ENCODE measurements around the gene LYZL4.

Gene LYZL4

DNA sequence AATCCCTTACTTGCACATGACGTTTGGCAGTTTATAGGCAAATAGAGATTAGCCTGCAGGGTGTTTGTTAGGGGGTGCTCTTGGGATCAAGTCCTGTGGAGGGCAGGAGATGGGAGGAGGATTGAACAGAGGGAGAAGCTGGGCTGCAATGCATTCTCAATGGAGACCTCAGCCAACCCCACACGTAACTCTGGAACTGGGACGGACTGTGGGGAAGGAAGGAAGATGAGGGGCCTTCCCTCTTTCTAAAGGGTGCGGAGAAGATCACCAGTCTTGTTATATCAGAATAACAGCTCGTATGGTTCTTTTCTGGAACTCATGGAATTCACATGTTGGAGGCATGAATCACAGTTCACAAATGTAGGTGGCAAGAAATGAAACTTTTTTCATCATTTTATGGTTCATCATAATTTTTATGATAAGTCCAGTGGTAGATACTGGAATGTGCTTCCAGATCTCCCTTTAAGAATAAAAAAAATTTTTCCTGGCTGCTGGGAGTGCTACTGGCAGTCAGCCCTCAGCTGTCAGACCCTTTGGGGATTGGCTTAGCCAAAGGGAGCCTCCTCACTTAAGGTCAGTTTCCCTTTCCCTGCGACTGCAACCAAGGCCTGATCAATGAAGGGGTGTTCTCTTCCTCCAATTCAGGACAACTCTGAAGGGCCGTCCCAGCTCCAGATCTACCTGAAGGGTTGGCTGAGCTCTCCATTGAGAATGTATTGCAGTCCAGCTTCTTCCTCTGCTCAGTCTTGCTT, 20.5 kb upstream of the LYZL4 start:
- no peak for DNase-seq (ENCODE audit: low read depth)
- TF ChIP-seq, protein P1, sequence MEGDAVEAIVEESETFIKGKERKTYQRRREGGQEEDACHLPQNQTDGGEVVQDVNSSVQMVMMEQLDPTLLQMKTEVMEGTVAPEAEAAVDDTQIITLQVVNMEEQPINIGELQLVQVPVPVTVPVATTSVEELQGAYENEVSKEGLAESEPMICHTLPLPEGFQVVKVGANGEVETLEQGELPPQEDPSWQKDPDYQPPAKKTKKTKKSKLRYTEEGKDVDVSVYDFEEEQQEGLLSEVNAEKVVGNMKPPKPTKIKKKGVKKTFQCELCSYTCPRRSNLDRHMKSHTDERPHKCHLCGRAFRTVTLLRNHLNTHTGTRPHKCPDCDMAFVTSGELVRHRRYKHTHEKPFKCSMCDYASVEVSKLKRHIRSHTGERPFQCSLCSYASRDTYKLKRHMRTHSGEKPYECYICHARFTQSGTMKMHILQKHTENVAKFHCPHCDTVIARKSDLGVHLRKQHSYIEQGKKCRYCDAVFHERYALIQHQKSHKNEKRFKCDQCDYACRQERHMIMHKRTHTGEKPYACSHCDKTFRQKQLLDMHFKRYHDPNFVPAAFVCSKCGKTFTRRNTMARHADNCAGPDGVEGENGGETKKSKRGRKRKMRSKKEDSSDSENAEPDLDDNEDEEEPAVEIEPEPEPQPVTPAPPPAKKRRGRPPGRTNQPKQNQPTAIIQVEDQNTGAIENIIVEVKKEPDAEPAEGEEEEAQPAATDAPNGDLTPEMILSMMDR (conservative IDR thresholded peaks at IDR 0.05; ENCODE audit: control insufficient read depth, insufficient read depth, low read depth, low read length): no peak
- no peak overlapping the region for H3K4me3 ChIP-seq (ENCODE audit: control insufficient read depth, low read depth, low read length)

DNA sequence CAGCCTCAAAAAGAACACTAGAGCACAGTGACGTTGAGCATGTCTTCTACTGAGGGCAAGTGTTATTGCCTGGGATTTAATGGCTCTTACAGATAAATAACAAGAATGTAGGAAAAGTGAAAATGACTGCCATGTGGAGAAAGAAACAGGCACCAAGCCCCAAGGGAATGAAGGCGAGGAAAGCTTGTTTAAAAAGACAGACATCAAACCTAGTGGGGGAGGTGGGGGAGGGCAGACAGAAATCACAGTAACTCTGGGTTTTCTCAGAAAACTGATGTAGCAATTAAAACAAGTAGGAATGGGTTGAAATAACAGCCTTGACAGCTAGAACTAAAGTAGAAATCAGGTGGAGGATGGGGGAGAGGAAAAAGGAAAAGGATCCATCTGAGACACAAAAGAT, 18.4 kb upstream of the LYZL4 start:
- no peak overlapping the region for H3K4me3 ChIP-seq (ENCODE audit: control insufficient read depth, low read depth, low read length)
- TF ChIP-seq, protein P1 (conservative IDR thresholded peaks at IDR 0.05; ENCODE audit: control insufficient read depth, insufficient read depth, low read depth, low read length): no peak
- DNase-seq (ENCODE audit: low read depth): no peak

DNA sequence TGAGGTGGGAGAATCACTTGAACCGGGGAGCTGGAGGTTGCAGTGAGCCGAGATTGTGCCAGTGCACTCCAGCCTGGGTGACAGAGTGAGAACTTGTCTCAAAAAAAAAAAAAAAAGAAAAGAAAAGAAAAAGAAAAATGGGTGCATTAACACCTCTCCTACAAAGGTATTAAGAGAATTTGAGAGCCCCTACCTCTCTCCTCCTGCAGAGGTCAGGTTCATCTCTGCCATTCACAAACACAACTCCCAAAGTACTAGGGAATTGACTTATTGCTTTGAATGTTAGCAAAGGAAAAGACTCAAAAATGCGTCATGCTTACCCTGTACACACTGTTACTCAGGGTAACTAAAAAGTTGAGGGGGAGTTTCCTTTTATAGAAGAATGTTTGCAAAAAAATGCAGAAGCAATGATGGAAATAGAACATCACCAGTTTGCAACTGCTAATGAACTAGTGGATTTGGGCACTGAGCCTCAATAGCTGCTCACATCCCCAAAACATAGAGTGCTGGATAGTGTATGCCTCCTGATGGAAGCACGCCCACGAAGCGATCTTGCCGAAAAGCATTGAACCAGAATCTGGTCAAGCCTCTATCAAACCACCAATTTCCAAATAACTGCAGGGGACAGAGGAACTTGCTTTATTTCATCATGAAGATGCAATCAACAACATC, 15.5 kb upstream of the LYZL4 start:
- TF ChIP-seq, protein P1 (conservative IDR thresholded peaks at IDR 0.05; ENCODE audit: control insufficient read depth, insufficient read depth, low read depth, low read length): no peak
- no peak for DNase-seq (ENCODE audit: low read depth)
- no peak overlapping the region for H3K4me3 ChIP-seq (ENCODE audit: control insufficient read depth, low read depth, low read length)

DNA sequence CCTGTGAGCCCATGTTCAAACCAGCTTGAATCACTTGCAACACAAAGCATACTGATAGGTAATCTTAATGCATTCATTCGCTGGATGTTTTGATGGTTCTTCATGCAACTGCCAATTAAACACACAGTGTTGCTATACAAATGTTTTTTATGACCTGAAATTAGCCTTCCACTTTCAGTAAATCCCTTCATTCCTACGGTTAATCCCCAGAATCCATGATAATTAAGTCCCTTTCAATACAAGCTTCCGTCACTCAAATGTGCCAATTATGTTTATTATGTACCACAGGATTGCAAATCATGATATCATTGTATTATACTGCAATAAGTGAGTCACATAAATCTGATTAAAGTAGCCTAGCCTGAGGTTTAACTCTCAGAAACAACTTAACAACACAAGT, 14.5 kb upstream of the LYZL4 start:
- H3K4me3 ChIP-seq (ENCODE audit: control insufficient read depth, low read depth, low read length): no peak overlapping the region
- TF ChIP-seq, protein P1 (conservative IDR thresholded peaks at IDR 0.05; ENCODE audit: control insufficient read depth, insufficient read depth, low read depth, low read length): no peak
- no peak for DNase-seq (ENCODE audit: low read depth)

DNA sequence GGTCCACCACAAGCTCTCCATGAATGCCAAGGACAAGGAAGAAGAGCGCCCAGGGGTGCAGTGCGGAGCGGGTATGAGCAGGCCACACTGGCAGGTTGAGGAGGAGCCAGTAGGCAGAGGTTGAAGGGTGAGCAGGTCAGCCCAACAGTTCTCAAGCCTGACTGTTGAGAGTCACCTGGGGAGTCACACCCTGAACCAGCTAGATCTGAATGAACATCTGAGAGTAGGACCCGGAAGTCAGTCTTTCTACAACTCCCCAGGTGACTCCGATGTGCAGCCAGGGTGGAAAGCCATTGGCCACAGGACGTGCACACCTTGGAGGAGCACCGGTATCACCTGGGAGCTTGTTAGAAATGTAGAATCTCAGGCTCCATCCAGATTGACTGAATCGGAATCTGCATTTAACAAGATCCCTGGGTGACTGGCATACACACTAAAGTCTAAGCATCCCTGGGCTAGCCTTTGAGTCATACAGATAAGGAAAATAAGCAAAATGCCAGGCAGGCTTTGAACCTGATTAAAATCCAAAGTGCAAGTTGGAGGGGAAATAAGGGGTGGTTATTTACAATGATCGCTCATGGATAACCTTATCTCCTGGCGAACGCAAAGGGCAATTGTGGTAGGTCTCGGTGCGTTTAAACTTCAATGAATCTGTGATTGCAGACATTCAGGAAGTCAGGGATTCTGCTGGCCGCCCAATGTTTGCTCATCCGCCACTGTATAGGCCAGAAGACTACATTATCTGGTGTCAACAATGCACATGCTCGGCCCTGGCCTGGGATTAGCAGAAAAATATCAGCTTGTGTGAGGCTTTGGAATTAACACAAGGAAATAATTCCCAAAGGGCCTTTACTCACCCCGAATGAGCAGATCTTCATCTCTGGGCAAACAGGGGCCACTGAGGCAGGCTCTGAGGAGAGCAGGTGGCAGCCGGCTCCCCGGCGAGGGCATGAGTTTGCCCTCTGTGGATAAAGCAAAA, 11.7 kb upstream of the LYZL4 start:
- TF ChIP-seq, protein P1 (conservative IDR thresholded peaks at IDR 0.05; ENCODE audit: control insufficient read depth, insufficient read depth, low read depth, low read length): no peak
- H3K4me3 ChIP-seq (ENCODE audit: control insufficient read depth, low read depth, low read length): no peak overlapping the region
- DNase-seq (ENCODE audit: low read depth): no peak

DNA sequence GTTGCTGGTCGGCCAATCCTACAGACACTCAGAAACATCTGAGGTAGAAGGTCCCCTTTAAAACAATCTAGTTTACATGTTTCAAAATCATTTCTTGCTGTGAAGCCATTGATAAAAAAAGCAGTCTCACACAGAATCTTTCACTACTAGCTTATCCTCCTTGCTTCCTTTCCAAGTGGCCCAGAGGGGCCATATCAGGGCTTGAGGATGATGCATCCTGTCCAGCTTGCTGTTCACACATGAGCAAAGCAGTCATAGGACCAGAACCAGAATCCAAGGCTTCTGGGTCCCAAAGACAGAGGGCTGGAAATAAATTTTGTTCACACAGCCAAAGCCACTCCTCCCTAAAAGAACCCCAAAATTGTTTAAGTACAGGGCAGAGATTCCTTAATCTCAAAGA, 9.2 kb upstream of the LYZL4 start:
- TF ChIP-seq, protein P1 (conservative IDR thresholded peaks at IDR 0.05; ENCODE audit: control insufficient read depth, insufficient read depth, low read depth, low read length): no peak
- no peak overlapping the region for H3K4me3 ChIP-seq (ENCODE audit: control insufficient read depth, low read depth, low read length)

More for the DNA sequence above, 9.2 kb upstream of the LYZL4 start:
- DNase-seq (ENCODE audit: low read depth): no peak
